ENCODE data around the gene MED12L.

The MED12L gene

GRCh38 chr3:151460228-151460627 is 374.8 kb downstream of the MED12L start:
- Histone ChIP-seq H3K79me2 (ENCODE audit: insufficient read depth, low read length) (no peaks in the 10 kb centered on the region), H2AFZ (ENCODE audit: low read length) (no peak overlapping the region), H4K20me1 (ENCODE audit: insufficient read depth, low read length) (no peaks in the 10 kb centered on the region), H3K9ac (ENCODE audit: low read length) (no peak overlapping the region), H3K4me2 (ENCODE audit: low read length) (no peak overlapping the region), H3F3A (ENCODE audit: insufficient read depth, low read length) (no peaks in the 10 kb centered on the region), H3K9me3 (ENCODE audit: low read length) (no peaks in the 10 kb centered on the region), H3K4me3 (ENCODE audit: low read depth, low read length, poor library complexity, severe bottlenecking) (no peak overlapping the region), H3K27ac (ENCODE audit: low read depth, low read length, poor library complexity, severe bottlenecking) (no peak overlapping the region), H3K36me3 (ENCODE audit: insufficient read depth, low read length) (no peaks in the 10 kb centered on the region), H3K4me1 (ENCODE audit: insufficient read depth, low read length, severe bottlenecking) (no peaks in the 10 kb centered on the region), H3K9me2 (ENCODE audit: low read depth, low read length) (no peaks in the 10 kb centered on the region), H3K27me3 (ENCODE audit: insufficient read depth, low read length) (no peaks in the 10 kb centered on the region)
- no peak for TF ChIP-seq EZH2 (IDR thresholded peaks at IDR 0.05; ENCODE audit: borderline replicate concordance, low read length)
- TF ChIP-seq CTCF (IDR thresholded peaks at IDR 0.05; ENCODE audit: low read length) = no peak

GRCh38 chr3:151460774-151461450 is 375.4 kb downstream of the MED12L start, which contains the start of gene IGSF10:
IGSF10 (minus strand) TSS chr3:151461061; CDS start chr3:151458709, 2,352 bp downstream.
- H3K4me2 ChIP-seq (ENCODE audit: low read length) = no peak within 1 kb of the TSS
- no peaks in the 10 kb centered on the region for H3K36me3 ChIP-seq (ENCODE audit: insufficient read depth, low read length)
- H3K79me2 ChIP-seq (ENCODE audit: insufficient read depth, low read length) = no peaks in the 10 kb centered on the region
- no peak within 1 kb of the TSS for H3K27ac ChIP-seq (ENCODE audit: low read depth, low read length, poor library complexity, severe bottlenecking)
- TF ChIP-seq EZH2 (IDR thresholded peaks at IDR 0.05; ENCODE audit: borderline replicate concordance, low read length) (no peak), CTCF (IDR thresholded peaks at IDR 0.05; ENCODE audit: low read length) (no peak)
- no peak within 1 kb of the TSS for H3K9ac ChIP-seq (ENCODE audit: low read length)
- H3K27me3 ChIP-seq (ENCODE audit: insufficient read depth, low read length) = no peaks in the 10 kb centered on the region
- H4K20me1 ChIP-seq (ENCODE audit: insufficient read depth, low read length) = no peaks in the 10 kb centered on the region
- H3K4me1 ChIP-seq (ENCODE audit: insufficient read depth, low read length, severe bottlenecking) = no peaks in the 10 kb centered on the region
- no peak within 1 kb of the TSS for H3K4me3 ChIP-seq (ENCODE audit: low read depth, low read length, poor library complexity, severe bottlenecking)
- H3K9me2 ChIP-seq (ENCODE audit: low read depth, low read length) = no peaks in the 10 kb centered on the region
- H3K9me3 ChIP-seq (ENCODE audit: low read length) = no peaks in the 10 kb centered on the region
- no peak within 1 kb of the TSS for H2AFZ ChIP-seq (ENCODE audit: low read length)
- no peaks in the 10 kb centered on the region for H3F3A ChIP-seq (ENCODE audit: insufficient read depth, low read length)

GRCh38 chr3:151462278-151462780 is 376.9 kb downstream of the MED12L start:
- no peaks in the 10 kb centered on the region for H4K20me1 ChIP-seq (ENCODE audit: insufficient read depth, low read length)
- no peak overlapping the region for H3K4me2 ChIP-seq (ENCODE audit: low read length)
- no peaks in the 10 kb centered on the region for H3K9me3 ChIP-seq (ENCODE audit: low read length)
- no peak overlapping the region for H3K4me3 ChIP-seq (ENCODE audit: low read depth, low read length, poor library complexity, severe bottlenecking)
- H3K27me3 ChIP-seq (ENCODE audit: insufficient read depth, low read length) = no peaks in the 10 kb centered on the region
- no peaks in the 10 kb centered on the region for H3K79me2 ChIP-seq (ENCODE audit: insufficient read depth, low read length)
- no peaks in the 10 kb centered on the region for H3F3A ChIP-seq (ENCODE audit: insufficient read depth, low read length)
- TF ChIP-seq EZH2 (IDR thresholded peaks at IDR 0.05; ENCODE audit: borderline replicate concordance, low read length) = 0 out of 2 replicates have a peak, but pooled peaks have one; percentile 94
- no peak for TF ChIP-seq CTCF (IDR thresholded peaks at IDR 0.05; ENCODE audit: low read length)
- H3K27ac ChIP-seq (ENCODE audit: low read depth, low read length, poor library complexity, severe bottlenecking) = no peak overlapping the region
- H2AFZ ChIP-seq (ENCODE audit: low read length) = no peak overlapping the region
- H3K9ac ChIP-seq (ENCODE audit: low read length) = no peak overlapping the region
- no peaks in the 10 kb centered on the region for H3K4me1 ChIP-seq (ENCODE audit: insufficient read depth, low read length, severe bottlenecking)
- no peaks in the 10 kb centered on the region for H3K9me2 ChIP-seq (ENCODE audit: low read depth, low read length)
- H3K36me3 ChIP-seq (ENCODE audit: insufficient read depth, low read length) = no peaks in the 10 kb centered on the region
